ENCODE data around the gene P2RY14.

DNA sequence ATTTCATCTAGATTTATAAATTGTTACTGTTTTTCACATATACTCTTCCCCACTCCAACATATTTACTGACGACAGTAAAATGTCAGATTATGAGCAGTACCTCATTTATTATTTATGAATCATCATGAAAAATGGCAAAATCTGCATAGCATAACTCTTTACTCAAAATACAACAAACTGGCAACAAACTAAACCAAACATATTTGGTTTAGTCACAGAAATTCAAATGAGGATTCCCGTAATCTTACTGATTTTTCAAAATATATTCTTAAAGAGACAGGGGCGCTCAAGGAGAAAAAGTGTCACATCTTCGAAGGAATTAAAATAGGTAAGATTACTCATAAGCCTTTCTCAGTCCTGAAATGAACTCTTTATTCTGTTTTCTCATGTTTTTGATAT is 41.3 kb upstream of the P2RY14 start:
- no peak for TF ChIP-seq ZNF560 (tag by site-specific recombination; IDR thresholded peaks at IDR 0.05; ENCODE audit: borderline replicate concordance)
- no peak for TF ChIP-seq ZNF133 (tag by site-specific recombination; IDR thresholded peaks at IDR 0.05)
- TF ChIP-seq ZNF423 (tag by site-specific recombination; IDR thresholded peaks at IDR 0.05): no peak
- TF ChIP-seq, protein P1, sequence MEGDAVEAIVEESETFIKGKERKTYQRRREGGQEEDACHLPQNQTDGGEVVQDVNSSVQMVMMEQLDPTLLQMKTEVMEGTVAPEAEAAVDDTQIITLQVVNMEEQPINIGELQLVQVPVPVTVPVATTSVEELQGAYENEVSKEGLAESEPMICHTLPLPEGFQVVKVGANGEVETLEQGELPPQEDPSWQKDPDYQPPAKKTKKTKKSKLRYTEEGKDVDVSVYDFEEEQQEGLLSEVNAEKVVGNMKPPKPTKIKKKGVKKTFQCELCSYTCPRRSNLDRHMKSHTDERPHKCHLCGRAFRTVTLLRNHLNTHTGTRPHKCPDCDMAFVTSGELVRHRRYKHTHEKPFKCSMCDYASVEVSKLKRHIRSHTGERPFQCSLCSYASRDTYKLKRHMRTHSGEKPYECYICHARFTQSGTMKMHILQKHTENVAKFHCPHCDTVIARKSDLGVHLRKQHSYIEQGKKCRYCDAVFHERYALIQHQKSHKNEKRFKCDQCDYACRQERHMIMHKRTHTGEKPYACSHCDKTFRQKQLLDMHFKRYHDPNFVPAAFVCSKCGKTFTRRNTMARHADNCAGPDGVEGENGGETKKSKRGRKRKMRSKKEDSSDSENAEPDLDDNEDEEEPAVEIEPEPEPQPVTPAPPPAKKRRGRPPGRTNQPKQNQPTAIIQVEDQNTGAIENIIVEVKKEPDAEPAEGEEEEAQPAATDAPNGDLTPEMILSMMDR (tag by site-specific recombination; IDR thresholded peaks at IDR 0.05): no peak
- TF ChIP-seq, protein P2, sequence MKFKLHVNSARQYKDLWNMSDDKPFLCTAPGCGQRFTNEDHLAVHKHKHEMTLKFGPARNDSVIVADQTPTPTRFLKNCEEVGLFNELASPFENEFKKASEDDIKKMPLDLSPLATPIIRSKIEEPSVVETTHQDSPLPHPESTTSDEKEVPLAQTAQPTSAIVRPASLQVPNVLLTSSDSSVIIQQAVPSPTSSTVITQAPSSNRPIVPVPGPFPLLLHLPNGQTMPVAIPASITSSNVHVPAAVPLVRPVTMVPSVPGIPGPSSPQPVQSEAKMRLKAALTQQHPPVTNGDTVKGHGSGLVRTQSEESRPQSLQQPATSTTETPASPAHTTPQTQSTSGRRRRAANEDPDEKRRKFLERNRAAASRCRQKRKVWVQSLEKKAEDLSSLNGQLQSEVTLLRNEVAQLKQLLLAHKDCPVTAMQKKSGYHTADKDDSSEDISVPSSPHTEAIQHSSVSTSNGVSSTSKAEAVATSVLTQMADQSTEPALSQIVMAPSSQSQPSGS (tag by site-specific recombination; IDR thresholded peaks at IDR 0.05; ENCODE audit: low read depth): no peak
- no peak for TF ChIP-seq YY1 (tag by site-specific recombination; IDR thresholded peaks at IDR 0.05)
- TF ChIP-seq, protein P3, sequence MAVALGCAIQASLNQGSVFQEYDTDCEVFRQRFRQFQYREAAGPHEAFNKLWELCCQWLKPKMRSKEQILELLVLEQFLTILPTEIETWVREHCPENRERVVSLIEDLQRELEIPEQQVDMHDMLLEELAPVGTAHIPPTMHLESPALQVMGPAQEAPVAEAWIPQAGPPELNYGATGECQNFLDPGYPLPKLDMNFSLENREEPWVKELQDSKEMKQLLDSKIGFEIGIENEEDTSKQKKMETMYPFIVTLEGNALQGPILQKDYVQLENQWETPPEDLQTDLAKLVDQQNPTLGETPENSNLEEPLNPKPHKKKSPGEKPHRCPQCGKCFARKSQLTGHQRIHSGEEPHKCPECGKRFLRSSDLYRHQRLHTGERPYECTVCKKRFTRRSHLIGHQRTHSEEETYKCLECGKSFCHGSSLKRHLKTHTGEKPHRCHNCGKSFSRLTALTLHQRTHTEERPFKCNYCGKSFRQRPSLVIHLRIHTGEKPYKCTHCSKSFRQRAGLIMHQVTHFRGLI (tag by site-specific recombination; IDR thresholded peaks at IDR 0.05): no peak
